PFSK-1 (cell line): ENCODE measurements around the gene OLFML1.

Experiments
- FOXP2 ChIP-seq: optimal IDR thresholded peaks from 2 replicates; pipeline ENCODE3; 2011; ENCODE audit warnings: borderline replicate concordance, control low read depth, inconsistent platforms; ENCODE audit not compliant: insufficient read depth; ENCODE audit errors: extremely low read length, extremely low read depth
- POLR2AphosphoS5 ChIP-seq: IDR thresholded peaks from 2 replicates; pipeline ENCODE4 v1.6.1; 2012; ENCODE audit warnings: low read depth, mild to moderate bottlenecking, control low read depth, low read length, moderate library complexity
- SIN3A ChIP-seq: IDR thresholded peaks from 2 replicates; pipeline ENCODE4 v1.6.1; 2012; ENCODE audit warnings: mild to moderate bottlenecking, low read length, moderate library complexity, borderline replicate concordance; ENCODE audit not compliant: insufficient read depth
- TAF1 ChIP-seq: IDR thresholded peaks from 2 replicates; pipeline ENCODE4 v1.6.1; 2012; ENCODE audit warnings: low read length, control low read depth, borderline replicate concordance; ENCODE audit not compliant: insufficient read depth
- TF ChIP-seq, protein P1 (sequence below), 2 experiments: IDR thresholded peaks; 2 replicates each; pipeline versions ENCODE4 v1.6.1 to v1.8.0; 2011 to 2012; ENCODE audit warnings: low read depth in 2 of 2, low read length in 2 of 2, control low read depth in 1 of 2, inconsistent platforms in 1 of 2, mild to moderate bottlenecking in 1 of 2, moderate library complexity in 1 of 2; ENCODE audit not compliant: insufficient read depth in 1 of 2

GRCh38 chr11:7536100-7536499 lies 50.8 kb downstream of the OLFML1 start:
- TF ChIP-seq POLR2AphosphoS5 (no peak), SIN3A (no peak), TAF1 (no peak), FOXP2 (no peak)
- TF ChIP-seq, protein P1, sequence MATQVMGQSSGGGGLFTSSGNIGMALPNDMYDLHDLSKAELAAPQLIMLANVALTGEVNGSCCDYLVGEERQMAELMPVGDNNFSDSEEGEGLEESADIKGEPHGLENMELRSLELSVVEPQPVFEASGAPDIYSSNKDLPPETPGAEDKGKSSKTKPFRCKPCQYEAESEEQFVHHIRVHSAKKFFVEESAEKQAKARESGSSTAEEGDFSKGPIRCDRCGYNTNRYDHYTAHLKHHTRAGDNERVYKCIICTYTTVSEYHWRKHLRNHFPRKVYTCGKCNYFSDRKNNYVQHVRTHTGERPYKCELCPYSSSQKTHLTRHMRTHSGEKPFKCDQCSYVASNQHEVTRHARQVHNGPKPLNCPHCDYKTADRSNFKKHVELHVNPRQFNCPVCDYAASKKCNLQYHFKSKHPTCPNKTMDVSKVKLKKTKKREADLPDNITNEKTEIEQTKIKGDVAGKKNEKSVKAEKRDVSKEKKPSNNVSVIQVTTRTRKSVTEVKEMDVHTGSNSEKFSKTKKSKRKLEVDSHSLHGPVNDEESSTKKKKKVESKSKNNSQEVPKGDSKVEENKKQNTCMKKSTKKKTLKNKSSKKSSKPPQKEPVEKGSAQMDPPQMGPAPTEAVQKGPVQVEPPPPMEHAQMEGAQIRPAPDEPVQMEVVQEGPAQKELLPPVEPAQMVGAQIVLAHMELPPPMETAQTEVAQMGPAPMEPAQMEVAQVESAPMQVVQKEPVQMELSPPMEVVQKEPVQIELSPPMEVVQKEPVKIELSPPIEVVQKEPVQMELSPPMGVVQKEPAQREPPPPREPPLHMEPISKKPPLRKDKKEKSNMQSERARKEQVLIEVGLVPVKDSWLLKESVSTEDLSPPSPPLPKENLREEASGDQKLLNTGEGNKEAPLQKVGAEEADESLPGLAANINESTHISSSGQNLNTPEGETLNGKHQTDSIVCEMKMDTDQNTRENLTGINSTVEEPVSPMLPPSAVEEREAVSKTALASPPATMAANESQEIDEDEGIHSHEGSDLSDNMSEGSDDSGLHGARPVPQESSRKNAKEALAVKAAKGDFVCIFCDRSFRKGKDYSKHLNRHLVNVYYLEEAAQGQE (IDR thresholded peaks at IDR 0.05; ENCODE audit: insufficient read depth in 1 of 2, low read depth in 2 of 2, low read length in 2 of 2) = no peak
